GM18517 (cell line): ENCODE results near the gene SLC8A1.
A peak's percentile ranks its signal among the peaks of the same experiment; 100 is the strongest.

Source experiments
- ATAC-seq: cut with Tn5 transposase; IDR thresholded peaks from one replicate; pipeline ENCODE4 v1.9.1; 2021; ENCODE audit warnings: mild to moderate bottlenecking, moderate library complexity; ENCODE audit not compliant: unreplicated experiment

The SLC8A1 gene

DNA sequence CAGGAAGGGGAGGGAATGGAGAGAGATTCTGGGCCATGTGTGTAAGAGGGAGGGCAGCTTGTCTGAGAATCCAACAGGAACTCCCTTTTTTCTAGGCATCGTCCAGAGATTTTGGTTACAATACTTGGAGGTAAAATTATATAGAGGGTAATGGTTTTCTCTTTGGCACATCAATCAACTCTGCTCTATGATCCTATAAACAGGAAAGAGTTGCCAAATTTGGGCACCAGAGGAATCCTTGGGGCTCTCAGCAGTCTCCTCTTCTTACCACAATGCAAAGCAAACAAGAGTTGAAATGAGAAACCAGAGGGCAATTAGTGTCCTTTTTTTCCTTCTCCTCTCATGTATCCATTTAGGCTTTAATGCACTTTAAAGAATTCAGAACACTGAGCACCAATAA lies 243.4 kb downstream of the SLC8A1 start:
- no peak for ATAC-seq

DNA sequence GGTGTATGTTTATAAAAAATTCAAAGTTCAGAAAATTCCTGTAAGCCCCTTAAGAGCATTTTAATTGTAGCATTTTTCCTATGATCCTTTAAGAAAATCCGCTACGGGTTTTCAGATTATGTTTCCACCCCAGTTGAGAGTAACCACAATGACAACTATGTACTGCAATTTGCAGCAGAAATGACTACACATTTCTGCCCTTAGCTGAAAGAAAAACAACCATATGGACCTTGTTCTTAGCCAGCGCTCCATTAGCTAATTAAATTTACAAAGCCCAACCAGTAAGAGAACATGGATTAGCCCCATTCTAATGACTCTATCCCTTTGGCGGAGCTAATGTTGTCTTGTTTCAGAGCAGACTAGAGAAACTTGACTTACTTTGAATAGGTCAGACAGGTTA lies 247.6 kb downstream of the SLC8A1 start:
- ATAC-seq = no peak

DNA sequence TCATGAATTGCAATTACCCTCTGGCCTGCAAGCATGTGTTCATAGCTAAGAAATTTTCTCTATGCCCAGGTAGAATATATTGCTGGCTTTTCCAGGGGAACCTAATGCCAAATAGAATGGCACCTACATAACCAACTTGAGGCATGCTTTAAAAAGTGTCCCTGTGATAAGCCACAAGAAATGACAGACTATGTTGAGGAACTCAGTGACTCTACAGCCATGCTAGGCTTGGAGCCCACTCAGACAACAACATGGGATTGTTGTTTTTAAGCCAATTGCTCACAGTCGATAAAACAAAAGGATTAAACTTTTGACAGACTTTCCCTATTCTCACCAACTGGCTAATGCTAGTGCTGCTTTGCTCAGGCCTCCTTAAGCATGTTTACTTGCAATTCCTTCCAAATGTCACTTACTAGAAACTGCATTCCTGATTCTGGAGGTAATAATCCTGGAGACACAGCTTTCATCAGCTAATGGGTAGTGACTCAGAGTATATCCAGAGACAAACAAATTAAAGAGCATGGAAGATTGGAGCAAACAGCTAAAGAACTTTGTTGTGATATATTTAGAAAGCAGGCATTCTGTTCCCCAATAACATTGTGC lies 249.0 kb downstream of the SLC8A1 start:
- no peak for ATAC-seq

GRCh38 chr2:40201425-40201824 lies 250.5 kb downstream of the SLC8A1 start:
- ATAC-seq = no peak

DNA sequence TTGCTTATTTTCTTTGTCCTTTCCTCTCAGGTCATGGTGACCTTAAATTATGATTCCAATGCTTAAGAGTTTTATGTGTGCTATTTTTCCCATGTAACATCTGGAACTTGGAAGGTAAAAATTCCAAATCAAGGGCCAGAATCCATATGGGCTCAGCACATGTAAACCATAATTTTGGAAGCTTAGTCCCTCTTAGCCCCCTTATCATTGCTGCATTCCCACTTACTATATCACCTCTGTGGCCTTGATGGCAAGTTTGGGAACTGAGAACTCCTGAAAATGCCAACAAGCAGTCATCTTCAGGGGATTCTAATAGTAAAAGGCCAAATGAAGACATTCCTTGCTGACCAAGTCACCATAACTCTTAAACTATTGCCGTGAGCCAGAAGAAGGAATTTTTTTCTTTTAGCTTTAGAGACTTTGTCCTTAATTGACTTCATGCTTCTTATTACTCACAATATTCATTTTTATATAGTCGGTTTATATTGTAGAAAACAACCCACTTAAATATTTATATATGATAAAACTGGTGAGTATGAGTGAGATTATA lies 251.4 kb downstream of the SLC8A1 start:
- no peak for ATAC-seq

DNA sequence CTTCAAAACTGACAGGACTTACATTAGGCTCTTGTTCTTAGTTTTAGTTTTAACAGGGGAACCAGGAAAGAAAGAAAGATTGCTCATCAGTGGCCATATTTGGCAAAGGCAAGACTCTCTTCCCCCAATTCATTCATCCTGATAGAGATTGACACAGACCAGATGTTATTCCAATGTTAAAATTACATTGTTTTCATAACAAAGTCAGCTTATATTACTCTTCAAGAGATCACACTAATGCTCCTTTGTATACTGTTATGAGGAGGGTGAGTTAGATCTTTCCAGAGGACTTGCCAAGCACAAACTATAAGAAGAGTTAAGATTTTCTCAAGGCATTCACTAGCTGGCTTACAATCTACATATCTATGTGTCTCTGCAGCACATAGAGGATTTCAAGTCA lies 252.1 kb downstream of the SLC8A1 start:
- ATAC-seq = no peak

GRCh38 chr2:40197121-40197520 lies 254.8 kb downstream of the SLC8A1 start:
- ATAC-seq = no peak

GRCh38 chr2:40193670-40194026 lies 258.2 kb downstream of the SLC8A1 start:
- ATAC-seq = no peak

- no peak for ATAC-seq
Observed at GRCh38 chr2:40192864-40193669, 258.8 kb downstream of the SLC8A1 start.

DNA sequence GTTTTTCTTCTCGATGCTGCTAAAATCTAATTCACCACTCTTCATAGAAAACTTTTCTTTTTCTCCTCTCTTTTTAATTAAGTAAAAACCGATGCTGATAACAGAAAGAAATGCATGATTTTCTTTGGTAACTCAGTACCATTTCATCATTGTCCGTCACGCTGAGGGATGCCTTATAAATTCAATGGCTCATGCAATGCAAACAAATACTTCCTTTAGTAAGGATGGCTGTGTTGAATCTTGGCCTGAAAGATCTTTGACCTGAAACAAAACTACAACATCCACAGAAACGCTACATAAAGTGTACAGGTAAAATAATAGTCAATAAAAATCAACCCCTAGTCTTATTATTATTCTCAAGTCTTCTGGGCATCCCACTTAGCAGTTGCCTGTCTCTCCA lies 261.4 kb downstream of the SLC8A1 start:
- no peak for ATAC-seq

GRCh38 chr2:40189881-40190280 lies 262.0 kb downstream of the SLC8A1 start:
- no peak for ATAC-seq

DNA sequence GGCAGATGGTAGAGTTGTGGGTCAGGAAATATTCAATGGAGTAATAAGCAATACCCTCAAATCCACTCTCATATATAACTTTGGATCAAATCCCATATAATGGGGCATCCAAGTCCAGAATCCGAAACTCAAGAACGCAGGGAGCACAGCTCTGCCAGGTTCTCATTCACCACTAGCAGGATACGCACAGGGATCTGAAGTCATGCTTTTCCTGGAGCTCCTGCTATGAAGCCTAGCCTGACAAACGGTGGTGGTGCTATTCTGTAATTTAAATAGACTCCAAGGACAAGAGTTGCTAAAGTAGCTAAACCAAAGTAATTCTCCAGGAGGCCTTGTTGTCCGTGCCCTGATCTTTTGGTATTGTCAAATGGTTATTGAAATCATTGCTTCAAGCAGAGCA lies 264.8 kb downstream of the SLC8A1 start:
- ATAC-seq = no peak

- no peak for ATAC-seq
Observed at GRCh38 chr2:40184551-40184950, 267.3 kb downstream of the SLC8A1 start.

GRCh38 chr2:40181855-40182254 lies 270.0 kb downstream of the SLC8A1 start:
- ATAC-seq = no peak

GRCh38 chr2:40179801-40180200 lies 272.1 kb downstream of the SLC8A1 start:
- no peak for ATAC-seq

DNA sequence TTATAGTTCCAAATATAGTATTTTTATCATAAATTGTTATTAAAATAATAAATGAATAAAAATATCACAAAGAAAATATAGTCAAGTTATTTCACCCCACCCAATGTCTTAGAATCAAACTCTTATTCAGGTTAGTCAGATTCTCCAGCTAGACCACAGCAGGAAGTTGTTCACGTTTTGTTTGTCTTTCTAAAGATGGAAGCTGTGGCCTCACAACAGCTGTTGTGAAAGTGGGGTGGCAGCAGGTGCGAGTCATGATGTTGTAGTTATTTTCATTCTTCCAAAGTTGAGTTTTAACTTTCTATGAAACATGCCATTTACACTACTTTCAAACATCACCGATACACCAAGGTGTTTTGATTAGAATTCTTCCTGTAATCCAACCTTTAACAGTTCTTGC lies 272.9 kb downstream of the SLC8A1 start:
- ATAC-seq = peak; percentile 93

DNA sequence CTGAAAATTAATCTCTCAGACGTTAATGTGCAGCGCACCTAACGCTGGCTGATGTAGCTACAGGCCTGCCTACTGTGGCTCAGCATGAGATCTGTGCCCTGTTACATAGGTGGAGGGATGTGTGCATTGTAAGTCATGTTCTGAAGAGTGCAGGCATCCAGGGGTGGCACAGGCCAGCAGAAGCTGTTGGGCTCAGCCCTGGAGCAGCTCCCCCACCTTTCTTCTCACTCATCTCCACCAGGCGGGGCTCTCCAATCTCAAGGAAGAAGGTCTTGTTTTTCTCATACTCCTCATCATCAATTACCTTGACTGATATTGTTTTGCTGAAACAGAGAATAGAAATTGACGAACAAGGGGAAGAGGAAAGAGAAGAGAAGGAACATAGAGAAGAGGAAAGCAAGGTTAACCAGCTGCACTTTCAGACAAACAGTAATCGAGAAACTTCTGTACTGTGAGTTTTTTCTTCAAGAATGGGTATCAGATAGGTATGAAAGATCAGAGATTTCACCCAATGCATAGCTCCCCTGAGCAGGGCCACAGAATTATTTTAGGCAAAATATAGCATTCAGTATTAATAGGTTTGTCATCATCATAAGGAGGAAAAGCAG lies 273.6 kb downstream of the SLC8A1 start:
- peak; percentile 15 for ATAC-seq

DNA sequence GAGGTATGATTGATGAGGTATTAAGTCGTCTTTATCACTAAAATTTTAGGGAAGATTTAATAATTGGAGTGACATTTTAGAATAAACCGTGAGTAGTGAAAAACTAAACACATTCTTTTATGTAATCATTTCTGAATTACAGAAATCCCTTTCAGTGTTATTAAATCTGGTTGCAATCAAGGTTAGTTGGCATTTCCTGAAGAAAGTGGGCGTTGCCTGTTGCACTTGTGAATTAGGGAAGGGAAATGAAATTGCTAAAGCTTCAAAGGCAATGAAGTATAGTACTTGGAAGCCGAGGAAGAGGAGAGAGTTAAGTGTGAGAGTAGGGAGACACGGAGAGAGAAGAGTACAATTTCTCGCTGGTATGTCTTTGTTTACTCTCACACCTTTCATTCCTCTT lies 274.5 kb downstream of the SLC8A1 start:
- ATAC-seq = no peak

DNA sequence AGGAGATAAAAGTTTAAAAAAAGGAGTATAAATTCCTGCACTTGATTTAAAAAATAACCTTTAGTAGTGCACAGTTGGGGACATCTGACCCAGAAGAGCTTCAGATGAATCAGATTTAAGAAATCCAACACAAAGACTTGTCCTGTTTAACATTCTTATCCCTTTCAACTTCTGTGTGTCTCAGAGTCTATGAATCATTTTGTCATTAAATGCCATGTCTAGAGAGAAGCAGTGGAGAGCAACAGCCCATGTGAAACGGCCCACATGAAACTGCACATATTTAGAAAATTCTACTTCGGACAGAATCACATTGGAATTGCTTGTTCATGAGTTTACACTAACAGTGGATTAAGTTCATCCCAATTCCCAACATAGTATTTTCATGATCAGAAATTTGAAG lies 278.6 kb downstream of the SLC8A1 start:
- ATAC-seq = no peak

- no peak for ATAC-seq
Observed at GRCh38 chr2:40169856-40170255, 282.0 kb downstream of the SLC8A1 start.

DNA sequence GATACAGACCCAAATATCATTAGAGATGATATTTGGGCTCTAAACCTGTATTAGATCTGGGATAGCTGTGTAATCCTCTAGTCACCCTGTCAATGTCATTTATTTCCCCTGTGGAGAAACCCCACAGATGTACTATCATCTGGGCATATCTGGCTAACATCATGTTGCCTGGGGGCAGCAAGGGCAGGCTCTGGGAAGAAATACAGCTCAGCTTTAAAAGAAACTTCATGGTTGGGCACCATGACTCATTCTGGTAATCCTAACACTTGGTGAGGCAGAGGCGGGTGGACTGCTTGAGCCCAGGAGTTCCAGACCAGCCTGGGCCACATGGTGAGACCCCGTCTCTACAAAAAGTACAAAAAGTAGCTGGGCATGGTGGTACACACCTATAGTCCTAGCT lies 282.5 kb downstream of the SLC8A1 start:
- no peak for ATAC-seq

DNA sequence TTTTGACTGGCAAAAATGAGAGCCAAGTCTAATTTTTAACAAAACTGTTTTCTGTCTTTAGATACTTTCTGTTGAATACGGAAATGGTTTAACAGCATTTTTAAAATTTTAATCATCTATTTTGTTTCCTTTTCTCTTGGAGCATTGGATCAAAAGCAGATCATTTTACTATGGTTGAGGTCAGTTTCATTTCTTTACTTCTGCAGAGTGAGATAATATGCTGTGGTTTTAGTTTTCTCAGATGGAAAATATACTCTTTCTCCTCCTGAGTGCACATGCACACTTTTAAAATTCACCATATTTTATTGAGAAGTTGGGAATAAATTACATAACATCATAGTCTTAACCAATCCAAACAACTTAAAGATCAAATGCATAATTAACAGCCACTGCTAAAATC lies 283.3 kb downstream of the SLC8A1 start:
- ATAC-seq = no peak
